Right atrium auricular region (tissue), 2 donors: ENCODE measurements around the gene DNAJC21. TPM values are rescaled to one million over a fixed set of nuclear protein-coding genes. Genes with fewer than 3 reads are reported as not detected.

Source experiments
- DNase-seq: peaks from one replicate; pipeline ENCODE4 v3.0.0-alpha.2; 2019; ENCODE audit warnings: low spot score
- H3K27ac ChIP-seq, 2 donors: fragments of 200-600 bp; sonication (generic); 1 replicate in 1 of 2; 2 replicates in 1 of 2; pipeline ENCODE4 v1.5.1; 2016 to 2019
- H3K27me3 ChIP-seq, 2 donors: fragments of 200-600 bp; sonication (generic); one replicate each; pipeline versions ENCODE4 v1.5.1 to v1.6.0; 2017 to 2019
- H3K36me3 ChIP-seq: fragments of 200-600 bp; sonication (generic); one replicate; pipeline ENCODE4 v1.5.1; 2016
- H3K4me1 ChIP-seq, 2 donors: fragments of 200-600 bp; sonication (generic); one replicate each; pipeline versions ENCODE4 v1.5.1 to v1.6.0; 2017 to 2019
- H3K4me3 ChIP-seq, 2 donors: fragments of 200-600 bp; sonication (generic); 1 replicate in 1 of 2; 2 replicates in 1 of 2; pipeline ENCODE4 v1.5.1; 2017 to 2019; ENCODE audit warnings: mild to moderate bottlenecking in 1 of 2, moderate library complexity in 1 of 2
- H3K9me3 ChIP-seq, 2 donors: fragments of 200-600 bp; sonication (generic); one replicate each; pipeline ENCODE4 v1.5.1; 2019
- CTCF ChIP-seq, 2 donors: fragments of 200-600 bp; sonication (generic); IDR thresholded peaks; one replicate each; pipeline ENCODE4 v1.5.1; 2019; ENCODE audit warnings: antibody characterized with exemption in 2 of 2
- total RNA-seq, 2 donors: library from RNA; depleted of rRNA; stranded (reverse); fragments of >200 nt; gene quantifications; one replicate each; pipeline ENCODE4 v1.1.0, GENCODE V29; 2016

DNAJC21 gene
- total RNA-seq, 2 donors from 2014 or later = 39.1 to 50.8 TPM

- Histone ChIP-seq H3K27me3 (no peaks in the 10 kb centered on the region), H3K4me3 (peak overlapping the region; percentile 86 to 92), H3K36me3 (peaks cover 16% of the 10 kb centered on the region), H3K9me3 (no peaks in the 10 kb centered on the region), H3K27ac (peak overlapping the region; percentile 96 to 99), H3K4me1 (peaks cover 0 to 22% of the 10 kb centered on the region in 2 donors)
- DNase-seq = peak; percentile 91
- TF ChIP-seq CTCF (IDR thresholded peaks at IDR 0.05) = no peak
These were observed 532 bp downstream of the DNAJC21 start for GRCh38 chr5:34929720-34930461.

GRCh38 chr5:34930462-34930844 lies 1.1 kb downstream of the DNAJC21 start:
- no peak for TF ChIP-seq CTCF (IDR thresholded peaks at IDR 0.05)

GRCh38 chr5:34930870-34931269 lies 1.5 kb downstream of the DNAJC21 start:
- H3K9me3 ChIP-seq = no peaks in the 10 kb centered on the region
- no peak for DNase-seq
- peaks cover 10% of the 10 kb centered on the region for H3K36me3 ChIP-seq
- H3K4me3 ChIP-seq = peak overlapping the region; percentile 86 to 92
- H3K4me1 ChIP-seq = peaks cover 0 to 22% of the 10 kb centered on the region in 2 donors
- H3K27me3 ChIP-seq = no peaks in the 10 kb centered on the region
- no peak for TF ChIP-seq CTCF (IDR thresholded peaks at IDR 0.05)
- H3K27ac ChIP-seq = peak overlapping the region; percentile 96 to 99

More at GRCh38 chr5:34930462-34930844, 1.1 kb downstream of the DNAJC21 start:
- Histone ChIP-seq H3K4me3 (peak overlapping the region; percentile 86 to 92), H3K27ac (peak overlapping the region; percentile 96 to 99), H3K9me3 (no peaks in the 10 kb centered on the region), H3K4me1 (peaks cover 0 to 22% of the 10 kb centered on the region in 2 donors), H3K36me3 (peaks cover 11% of the 10 kb centered on the region), H3K27me3 (no peaks in the 10 kb centered on the region)
- no peak for DNase-seq

GRCh38 chr5:34932947-34933346 lies 3.6 kb downstream of the DNAJC21 start:
- no peaks in the 10 kb centered on the region for H3K27me3 ChIP-seq
- no peak overlapping the region for H3K27ac ChIP-seq
- H3K4me3 ChIP-seq = no peak overlapping the region
- TF ChIP-seq CTCF (IDR thresholded peaks at IDR 0.05) = no peak
- H3K4me1 ChIP-seq = peaks cover 0 to 22% of the 10 kb centered on the region in 2 donors
- DNase-seq = no peak
- no peaks in the 10 kb centered on the region for H3K9me3 ChIP-seq
- peaks cover 24% of the 10 kb centered on the region for H3K36me3 ChIP-seq

DNA sequence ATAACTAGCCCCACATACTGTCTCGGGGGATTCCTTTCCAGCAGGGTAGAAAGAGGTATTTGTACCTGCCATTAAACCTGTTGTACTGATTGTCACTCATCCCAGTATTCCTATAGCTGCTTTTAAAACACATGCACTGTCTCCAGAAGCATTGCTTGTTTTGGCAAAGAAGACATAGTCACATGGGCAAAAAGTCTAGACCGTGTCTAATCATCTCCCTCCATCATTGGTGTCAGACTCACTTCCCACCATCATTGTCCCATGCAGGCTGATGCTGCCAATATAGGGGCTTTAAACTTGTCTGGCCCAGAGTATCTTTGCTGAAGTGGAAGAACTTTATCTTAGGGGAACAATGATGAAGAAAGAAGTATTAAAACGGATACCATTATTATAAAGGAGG lies 12.6 kb downstream of the DNAJC21 start:
- H3K36me3 ChIP-seq = peaks cover 67% of the 10 kb centered on the region
- no peaks in the 10 kb centered on the region for H3K9me3 ChIP-seq
- no peak for DNase-seq
- no peaks in the 10 kb centered on the region for H3K27me3 ChIP-seq
- no peak for TF ChIP-seq CTCF (IDR thresholded peaks at IDR 0.05)
- H3K27ac ChIP-seq = no peak overlapping the region
- H3K4me3 ChIP-seq = no peak overlapping the region
- H3K4me1 ChIP-seq = no peaks in the 10 kb centered on the region
